Stimulated activated CD4-positive, alpha-beta T cell treated with anti-CD3 and anti-CD28 coated beads, TNF-alpha, amount 100 ng/mL, for 1 hour (primary cell): ENCODE measurements around the gene B3GAT2.
"Not testable (repeated sequence)": the region's sequence is repeated elsewhere in the genome, so short reads cannot be mapped to it uniquely, and the experiment has no call there.

Experiments used
- DNase-seq, 3 donors: peaks; one replicate each; pipeline ENCODE4 v3.0.0-alpha.2; 2020; ENCODE audit warnings: low read depth in 3 of 3, low spot score in 1 of 3

Gene B3GAT2

DNA sequence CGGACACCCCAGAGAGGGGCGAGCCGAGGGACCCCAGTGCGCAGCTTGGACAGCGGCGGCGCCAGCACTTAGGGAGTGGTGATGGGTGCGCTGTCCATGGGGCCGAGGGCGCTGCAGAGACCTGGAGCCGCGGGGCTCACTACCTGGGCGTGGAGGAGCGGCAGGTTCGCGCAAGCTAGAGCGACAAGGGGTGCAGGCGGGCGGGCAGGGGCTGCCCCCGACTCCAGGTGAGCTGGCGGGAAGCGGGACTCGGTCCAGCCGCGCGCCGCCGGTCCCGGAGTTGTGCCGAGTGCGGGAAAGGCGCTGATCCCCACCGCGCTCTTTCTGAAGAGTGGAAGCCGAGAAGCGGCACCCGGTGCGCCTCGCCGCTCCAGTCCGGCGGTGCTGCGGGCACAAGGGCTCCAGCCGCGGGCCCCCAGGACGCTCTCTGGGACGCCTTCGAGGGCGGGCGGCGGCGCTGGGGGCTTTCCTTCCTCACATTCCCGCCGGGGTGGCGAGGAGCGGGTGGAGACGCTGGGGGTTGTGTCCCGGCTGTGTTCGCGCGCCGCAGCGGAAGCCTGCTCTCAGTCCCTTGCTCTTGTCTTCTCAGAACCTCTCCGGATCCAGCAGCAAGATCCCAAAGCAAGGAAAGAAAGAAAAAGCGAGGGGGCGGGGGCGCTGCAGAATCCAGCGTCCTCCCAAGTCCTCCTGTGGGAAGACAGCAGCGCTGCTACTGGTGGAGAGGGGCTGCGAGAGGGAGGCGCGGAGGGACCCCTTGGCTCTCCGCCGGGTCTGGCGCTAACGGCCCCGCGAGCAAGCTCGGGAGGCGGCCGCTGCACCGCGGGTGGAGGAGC, at the start of gene B3GAT2:
TSS of gene B3GAT2 (minus strand) at position 610 of the 833 bp plus-strand sequence. CDS start 631 bp downstream, outside the sequence.
- DNase-seq: no peak

- DNase-seq: no peak
Observed at GRCh38 chr6:70998148-70998547, 41.3 kb upstream of the B3GAT2 start.

GRCh38 chr6:70997379-70997778, 40.5 kb upstream of the B3GAT2 start:
- no peak for DNase-seq

GRCh38 chr6:70996106-70996505, 39.2 kb upstream of the B3GAT2 start:
- DNase-seq: no peak

GRCh38 chr6:70995411-70995810, 38.6 kb upstream of the B3GAT2 start:
- no peak for DNase-seq

DNA sequence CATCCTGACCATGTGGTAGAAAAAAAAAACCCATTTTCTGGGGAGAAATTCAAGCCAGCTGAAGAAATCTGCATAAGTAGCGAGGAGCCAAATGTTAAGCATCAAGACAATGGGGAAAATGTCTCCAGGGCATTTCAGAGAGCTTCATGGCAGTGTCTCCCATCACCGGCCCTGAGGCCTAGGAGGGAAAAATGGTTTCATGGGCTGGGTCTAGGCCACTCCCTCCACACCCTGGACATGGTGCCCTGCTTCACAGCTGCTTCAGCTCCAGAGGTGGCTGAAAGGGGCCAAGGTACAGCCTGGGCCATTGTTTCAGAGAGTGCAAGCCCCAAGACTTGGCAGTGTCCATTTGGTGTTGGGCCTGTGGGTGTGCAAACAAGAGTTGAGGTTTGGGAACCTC, 34.4 kb upstream of the B3GAT2 start:
- DNase-seq: no peak

- no peak for DNase-seq
Observed at GRCh38 chr6:70985156-70985555, 28.3 kb upstream of the B3GAT2 start.

- no peak for DNase-seq
Observed at GRCh38 chr6:70982747-70983146, 25.9 kb upstream of the B3GAT2 start.

DNA sequence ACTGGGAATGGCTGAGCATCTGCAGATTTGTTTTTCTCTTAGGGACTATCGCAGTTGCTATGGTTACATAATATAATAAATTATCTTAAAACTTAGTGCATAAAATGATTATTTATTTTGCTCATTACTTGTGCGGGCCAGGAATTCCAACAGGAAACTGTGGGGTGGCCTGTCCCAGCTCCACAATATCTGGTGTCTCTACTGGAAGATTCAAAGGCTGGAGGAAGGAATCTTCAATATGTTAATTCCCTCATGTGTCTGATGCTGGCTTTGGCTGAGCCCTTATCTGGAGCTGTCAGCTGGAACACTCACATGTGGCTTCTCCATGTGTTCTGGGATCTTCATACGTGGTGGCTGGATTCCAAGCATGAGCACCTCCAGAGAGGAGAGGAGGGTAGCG, 23.9 kb upstream of the B3GAT2 start:
- DNase-seq: no peak

DNA sequence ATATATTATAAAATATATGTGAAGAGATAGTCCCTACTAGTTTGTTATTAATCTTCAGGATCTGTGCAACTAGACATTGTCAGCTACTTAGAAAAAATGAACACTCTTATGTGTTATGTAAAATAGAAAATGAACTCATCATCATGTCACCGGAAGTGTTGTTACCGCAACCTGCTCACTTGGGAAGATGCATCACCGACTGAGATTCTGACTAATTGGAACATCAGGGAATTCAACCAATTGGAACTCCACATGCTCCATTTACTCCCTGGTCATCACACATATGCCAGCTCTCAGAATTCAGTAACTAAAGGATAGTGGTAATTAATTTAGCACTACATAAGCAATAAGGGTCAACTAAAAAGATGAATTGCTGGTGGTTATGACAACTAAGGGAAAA, 16.7 kb upstream of the B3GAT2 start:
- no peak for DNase-seq

GRCh38 chr6:70967049-70967448, 10.2 kb upstream of the B3GAT2 start:
- DNase-seq: no peak

DNA sequence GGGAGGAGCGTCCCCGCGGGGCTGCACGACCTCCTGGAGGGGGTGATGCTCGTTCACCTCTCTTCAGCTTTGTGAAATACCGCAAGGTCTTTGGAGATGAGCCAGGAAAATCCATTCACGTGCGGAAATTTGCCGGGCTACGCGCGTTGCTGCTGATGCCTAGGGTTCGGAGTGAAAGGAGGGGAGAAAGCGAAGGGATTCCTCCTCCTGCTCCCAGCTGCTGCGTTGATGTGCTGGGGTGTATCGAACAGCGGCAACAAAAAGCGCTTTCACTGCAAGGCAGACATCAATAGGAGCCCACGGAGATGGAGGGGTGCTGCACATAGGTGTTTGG, 391 bp upstream of the B3GAT2 start:
- DNase-seq: no peak

GRCh38 chr6:70956191-70956450, 739 bp downstream of the B3GAT2 start:
- no peak for DNase-seq

- DNase-seq: peak; percentile 45 to 81 (median 67)
Observed at GRCh38 chr6:70955441-70956190, 1.2 kb downstream of the B3GAT2 start.

DNA sequence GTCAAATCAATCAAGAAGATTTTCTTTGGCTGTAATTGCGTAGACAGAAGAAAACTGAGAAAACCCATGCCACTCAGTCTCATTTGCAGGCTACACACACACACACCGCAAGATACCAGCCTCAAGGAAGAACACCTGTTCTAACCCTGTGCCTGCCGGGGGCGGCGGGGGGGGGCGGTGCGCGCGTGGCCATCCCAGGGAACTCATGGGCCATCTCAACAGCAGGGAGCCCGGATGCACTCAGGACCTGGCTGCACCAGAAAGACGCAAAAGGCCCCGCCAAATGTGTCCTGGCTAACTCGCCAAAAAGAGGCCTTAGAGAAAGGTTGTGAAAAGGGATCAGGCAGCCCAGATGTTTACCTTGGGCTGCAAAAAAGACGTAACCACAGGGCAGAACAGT, 2.1 kb downstream of the B3GAT2 start:
- DNase-seq: no peak

- no peak for DNase-seq
Observed at GRCh38 chr6:70954176-70954575, 2.7 kb downstream of the B3GAT2 start.

DNA sequence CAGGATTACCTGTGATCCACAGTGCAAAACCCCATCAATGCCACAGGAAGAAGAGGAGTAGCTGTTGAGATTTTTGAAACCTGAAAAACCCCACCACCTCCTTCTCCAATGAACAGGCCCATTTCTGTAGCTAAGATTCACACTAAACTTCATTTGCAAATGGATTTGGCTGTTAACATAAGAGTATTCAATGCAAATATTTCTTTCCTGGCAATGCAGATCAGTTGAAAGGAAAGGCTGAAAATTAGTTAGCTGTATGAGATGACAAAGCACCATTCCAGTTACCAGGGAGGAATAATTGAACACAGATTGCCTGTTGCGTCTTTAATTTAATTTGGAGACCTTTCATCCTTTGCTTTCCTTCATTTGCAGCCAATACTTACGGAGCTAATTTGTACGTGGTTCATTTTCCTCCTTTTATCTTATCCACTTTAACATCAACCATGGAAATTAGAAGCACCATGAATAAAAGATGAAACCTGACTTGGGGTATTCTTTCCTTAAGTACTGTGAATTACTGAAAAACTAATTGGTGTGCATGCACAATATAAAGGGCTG, 4.2 kb downstream of the B3GAT2 start:
- no peak for DNase-seq

DNA sequence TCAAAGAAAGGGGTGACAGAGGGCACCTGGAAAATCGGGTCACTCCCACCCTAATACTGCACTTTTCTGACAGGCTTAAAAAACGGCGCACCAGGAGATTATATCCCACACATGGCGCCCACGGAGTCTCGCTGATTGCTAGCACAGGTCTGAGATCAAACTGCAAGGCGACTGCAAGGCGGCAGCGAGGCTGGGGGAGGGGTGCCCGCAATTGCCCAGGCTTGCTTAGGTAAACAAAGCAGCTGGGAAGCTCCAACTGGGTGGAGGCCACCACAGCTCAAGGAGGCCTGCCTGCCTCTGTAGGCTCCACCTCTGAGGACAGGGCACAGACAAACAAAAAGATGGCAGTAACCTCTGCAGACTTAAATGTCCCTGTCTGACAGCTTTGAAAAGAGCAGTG, 12.5 kb downstream of the B3GAT2 start:
- not testable (repeated sequence) for DNase-seq

DNA sequence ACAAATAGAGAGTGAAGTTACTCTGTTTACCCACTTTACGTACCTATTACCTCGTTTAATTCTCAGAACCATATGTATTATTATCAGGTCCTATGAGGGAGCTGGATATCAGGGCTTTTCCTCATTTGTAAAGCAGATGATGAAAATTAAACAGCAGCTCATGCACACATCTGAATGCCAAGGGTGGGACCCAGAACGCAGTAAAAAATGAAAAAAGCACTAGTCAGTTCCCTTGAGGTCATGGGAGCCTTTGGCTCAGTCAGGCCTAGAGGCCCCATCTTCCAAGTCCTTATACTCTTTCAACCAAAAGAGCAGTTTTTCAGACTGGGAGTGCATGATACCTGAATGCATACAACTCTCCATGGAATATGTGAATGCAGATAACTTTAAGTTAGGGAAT, 23.0 kb downstream of the B3GAT2 start:
- no peak for DNase-seq

DNA sequence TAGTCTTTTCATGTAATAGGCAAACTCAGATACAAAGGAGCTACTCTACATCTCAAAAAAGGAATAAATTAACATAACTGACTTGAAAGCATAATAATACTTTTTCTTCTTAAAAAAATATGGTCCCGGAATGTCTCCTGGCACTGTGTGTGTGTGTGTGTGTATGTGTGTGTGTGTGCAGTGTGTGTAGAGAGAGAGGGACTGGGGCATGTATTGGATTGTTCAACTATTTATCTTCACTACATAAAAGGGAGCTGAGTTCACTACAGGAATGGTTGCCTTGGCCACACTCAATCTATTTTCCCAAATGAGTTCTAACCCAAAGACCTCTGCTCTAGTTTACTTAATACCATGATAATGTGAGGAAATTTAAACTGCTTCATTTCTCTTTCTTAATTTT, 51.1 kb downstream of the B3GAT2 start:
- DNase-seq: no peak

GRCh38 chr6:70903665-70904452, 53.0 kb downstream of the B3GAT2 start:
- no peak for DNase-seq

- DNase-seq: no peak
Observed at GRCh38 chr6:70901324-70901723, 55.5 kb downstream of the B3GAT2 start.
